ENCODE results near the gene ELAVL1. TPM values are rescaled to one million over a fixed set of nuclear protein-coding genes. Genes with fewer than 3 reads are reported as not detected.

The ELAVL1 gene
- total and polyA plus RNA-seq, 9 of the 15 experiments (the other 6 are each of a cell fraction or from before 2014, with no cell fraction given) = 4.3 to 172 (median 69.2) TPM

DNA sequence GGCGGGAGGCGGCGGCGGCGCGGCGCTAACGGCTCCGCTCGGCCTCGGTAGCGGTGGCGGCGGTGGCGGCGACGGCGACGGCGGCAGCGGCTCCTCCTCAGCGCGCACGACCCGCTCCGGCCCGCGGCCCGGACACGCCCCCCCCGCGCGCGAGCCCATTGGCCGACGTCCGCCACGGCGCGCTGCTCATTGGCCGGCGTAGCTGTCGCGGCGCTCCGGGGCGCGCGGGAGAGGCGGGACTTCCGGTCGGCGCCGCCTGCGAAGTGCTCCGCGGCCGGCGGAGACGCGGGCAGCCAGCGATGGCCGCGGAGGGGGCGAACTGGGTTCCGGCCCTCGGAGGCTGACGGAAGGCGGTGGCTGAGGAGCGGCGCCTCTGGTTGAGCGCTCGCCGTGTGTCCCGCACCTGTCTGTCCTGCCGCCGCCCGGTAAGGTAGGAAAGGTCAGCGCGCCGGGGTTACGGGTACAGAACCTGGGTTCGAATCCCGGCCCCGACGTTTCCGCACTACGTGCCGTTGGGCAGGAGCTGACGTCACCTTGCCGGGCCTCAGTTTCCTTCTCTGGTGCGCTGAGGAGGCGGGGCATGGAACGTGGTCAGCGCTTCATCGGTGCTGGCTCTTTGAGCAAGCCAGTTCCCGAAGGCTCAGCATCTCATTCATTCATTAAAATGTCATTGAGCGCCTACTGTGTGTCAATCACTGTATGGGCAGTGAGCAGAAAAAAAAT, at the start of gene ELAVL1 (continued):
- TF ChIP-seq TCF3 (CRISPR knock-in tag; IDR thresholded peaks at IDR 0.05) (no peak), ZZZ3 (IDR thresholded peaks at IDR 0.05) (no peak), NCOR1 (IDR thresholded peaks at IDR 0.05) (no peak), ZNF79 (CRISPR knock-in tag; IDR thresholded peaks at IDR 0.05; ENCODE audit: low read depth) (no peak), ZNF696 (CRISPR knock-in tag; conservative IDR thresholded peaks at IDR 0.05) (no peak), ZNF76 (CRISPR knock-in tag; IDR thresholded peaks at IDR 0.05; ENCODE audit: borderline replicate concordance) (0 out of 2 replicates have a peak, but pooled peaks have one; percentile 23), KLF16 (IDR thresholded peaks at IDR 0.05) (no peak), CXXC5 (CRISPR knock-in tag; IDR thresholded peaks at IDR 0.05) (peak; percentile 96), ZNF24 (IDR thresholded peaks at IDR 0.05) (peak; percentile 55), NCOA2 (IDR thresholded peaks at IDR 0.05; ENCODE audit: partially characterized antibody in 2 of 2) (no peak), ZNF12 (CRISPR knock-in tag; IDR thresholded peaks at IDR 0.05) (no peak; the same call in 1 of the 2 replicates), ZNF609 (CRISPR knock-in tag; IDR thresholded peaks at IDR 0.05; ENCODE audit: borderline replicate concordance) (peak; percentile 35; the same call in 1 of the 2 replicates), HDAC2 (IDR thresholded peaks at IDR 0.05) (peak; percentile 54; the same call in 1 of the 2 replicates), FOXJ2 (tag; IDR thresholded peaks at IDR 0.05) (no peak), ZFP1 (CRISPR knock-in tag; IDR thresholded peaks at IDR 0.05) (no peak), E2F6 (IDR thresholded peaks at IDR 0.05; ENCODE audit: borderline replicate concordance in 1 of 2, extremely low read depth in 1 of 2, insufficient read depth in 1 of 2, insufficient read length in 1 of 2, low read depth in 1 of 2, low read length in 1 of 2, poor library complexity in 1 of 2, severe bottlenecking in 1 of 2) (peak in 1 of 2 experiments; percentile 45), POLR3G (IDR thresholded peaks at IDR 0.05; ENCODE audit: extremely low read depth, insufficient read length, insufficient replicate concordance) (no peak)
- TF ChIP-seq, protein P1, sequence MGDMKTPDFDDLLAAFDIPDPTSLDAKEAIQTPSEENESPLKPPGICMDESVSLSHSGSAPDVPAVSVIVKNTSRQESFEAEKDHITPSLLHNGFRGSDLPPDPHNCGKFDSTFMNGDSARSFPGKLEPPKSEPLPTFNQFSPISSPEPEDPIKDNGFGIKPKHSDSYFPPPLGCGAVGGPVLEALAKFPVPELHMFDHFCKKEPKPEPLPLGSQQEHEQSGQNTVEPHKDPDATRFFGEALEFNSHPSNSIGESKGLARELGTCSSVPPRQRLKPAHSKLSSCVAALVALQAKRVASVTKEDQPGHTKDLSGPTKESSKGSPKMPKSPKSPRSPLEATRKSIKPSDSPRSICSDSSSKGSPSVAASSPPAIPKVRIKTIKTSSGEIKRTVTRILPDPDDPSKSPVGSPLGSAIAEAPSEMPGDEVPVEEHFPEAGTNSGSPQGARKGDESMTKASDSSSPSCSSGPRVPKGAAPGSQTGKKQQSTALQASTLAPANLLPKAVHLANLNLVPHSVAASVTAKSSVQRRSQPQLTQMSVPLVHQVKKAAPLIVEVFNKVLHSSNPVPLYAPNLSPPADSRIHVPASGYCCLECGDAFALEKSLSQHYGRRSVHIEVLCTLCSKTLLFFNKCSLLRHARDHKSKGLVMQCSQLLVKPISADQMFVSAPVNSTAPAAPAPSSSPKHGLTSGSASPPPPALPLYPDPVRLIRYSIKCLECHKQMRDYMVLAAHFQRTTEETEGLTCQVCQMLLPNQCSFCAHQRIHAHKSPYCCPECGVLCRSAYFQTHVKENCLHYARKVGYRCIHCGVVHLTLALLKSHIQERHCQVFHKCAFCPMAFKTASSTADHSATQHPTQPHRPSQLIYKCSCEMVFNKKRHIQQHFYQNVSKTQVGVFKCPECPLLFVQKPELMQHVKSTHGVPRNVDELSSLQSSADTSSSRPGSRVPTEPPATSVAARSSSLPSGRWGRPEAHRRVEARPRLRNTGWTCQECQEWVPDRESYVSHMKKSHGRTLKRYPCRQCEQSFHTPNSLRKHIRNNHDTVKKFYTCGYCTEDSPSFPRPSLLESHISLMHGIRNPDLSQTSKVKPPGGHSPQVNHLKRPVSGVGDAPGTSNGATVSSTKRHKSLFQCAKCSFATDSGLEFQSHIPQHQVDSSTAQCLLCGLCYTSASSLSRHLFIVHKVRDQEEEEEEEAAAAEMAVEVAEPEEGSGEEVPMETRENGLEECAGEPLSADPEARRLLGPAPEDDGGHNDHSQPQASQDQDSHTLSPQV (IDR thresholded peaks at IDR 0.05) = 0 out of 2 replicates have a peak, but pooled peaks have one; percentile 28
